ENCODE measurements around the gene WNT3. TPM values are rescaled to one million over a fixed set of nuclear protein-coding genes. Genes with fewer than 3 reads are reported as not detected.

Gene WNT3
- total RNA-seq, 1 experiment from 2014 or later = 5.5 TPM

DNA sequence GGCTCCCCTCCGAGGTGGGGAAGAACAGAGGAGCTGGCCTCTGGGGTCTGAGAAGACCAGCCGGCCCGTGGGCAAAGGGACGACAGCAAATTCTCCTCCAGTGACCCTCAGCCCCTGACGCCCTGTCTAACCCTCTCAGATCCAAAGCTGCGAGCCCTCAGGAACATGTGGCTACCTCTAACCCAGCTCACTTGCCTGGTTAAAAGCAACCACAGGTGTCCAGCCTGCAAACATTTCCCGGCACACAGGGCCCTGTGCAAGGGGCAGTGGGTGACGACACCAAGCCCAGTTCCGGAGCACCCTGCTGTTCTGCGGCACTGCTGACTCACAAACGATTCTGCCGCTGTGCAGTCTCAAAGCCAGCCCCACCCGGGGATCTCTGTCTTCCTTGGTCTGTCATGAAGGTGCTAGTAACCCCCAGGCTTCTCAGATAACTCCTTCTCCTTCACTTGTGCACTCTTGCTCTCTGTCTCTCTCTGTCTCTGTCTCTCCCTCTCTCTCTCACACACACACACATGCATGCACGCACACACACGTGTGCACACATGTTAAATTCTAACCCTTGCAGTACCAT is 23.0 kb downstream of the WNT3 start:
- Histone ChIP-seq H2AFZ (ENCODE audit: low read depth, low read length, poor library complexity, severe bottlenecking) (peak overlapping the region; percentile 67), H3K4me1 (ENCODE audit: control insufficient read depth in 1 of 2, insufficient read depth in 2 of 2, low read length in 2 of 2) (peaks cover 23 to 31% of the 10 kb centered on the region in 2 experiments), H3K4me3 (replicated peaks in 1 of 2; ENCODE audit: low read depth in 1 of 2, low read length in 2 of 2) (peak overlapping the region; percentile 18 to 44), H3K36me3 (ENCODE audit: control insufficient read depth in 1 of 2, insufficient read depth in 2 of 2, low read length in 2 of 2) (no peaks in the 10 kb centered on the region), H3K4me2 (ENCODE audit: low read length) (peak overlapping the region; percentile 68), H3K9me2 (ENCODE audit: insufficient read depth) (no peaks in the 10 kb centered on the region), H3K9ac (ENCODE audit: low read length) (peak overlapping the region; percentile 40), H3K27ac (ENCODE audit: low read depth, low read length) (peak overlapping the region; percentile 71), H3K27me3 (ENCODE audit: insufficient read depth, low read length) (no peaks in the 10 kb centered on the region), H4K20me1 (ENCODE audit: insufficient read depth) (no peaks in the 10 kb centered on the region), H3K9me3 (ENCODE audit: control insufficient read depth in 1 of 2, insufficient read depth in 1 of 2, low read depth in 1 of 2, low read length in 2 of 2) (no peaks in the 10 kb centered on the region), H3K79me2 (ENCODE audit: insufficient read depth, low read length) (no peaks in the 10 kb centered on the region)
- intact Hi-C loops (cut with micrococcal nuclease) = no loop called here
- no TSS peak for BruUV-seq (replicated peaks)
- RAD21 ChIA-PET (ENCODE audit: low non-redundant PET in 1 of 2, low total read pairs in 2 of 2, uncharacterized antibody in 2 of 2, unreplicated experiment in 2 of 2) = no interaction called here
- ATAC-seq (peak; percentile 95), DNase-seq (ENCODE audit: low read depth, low spot score) (peak; percentile 84)
- POLR2A ChIA-PET = interaction anchor here (0.5 to 1.1 kb wide), 2 partner anchors 9 to 11 kb away, joined by 3 to 4 read pairs; no protein-coding TSS in a partner anchor
- CTCF ChIA-PET = interaction anchor here (1.2 kb wide), 1 partner anchor 40 kb away, joined by 5 read pairs; no protein-coding TSS in a partner anchor
- TF ChIP-seq, protein P1, sequence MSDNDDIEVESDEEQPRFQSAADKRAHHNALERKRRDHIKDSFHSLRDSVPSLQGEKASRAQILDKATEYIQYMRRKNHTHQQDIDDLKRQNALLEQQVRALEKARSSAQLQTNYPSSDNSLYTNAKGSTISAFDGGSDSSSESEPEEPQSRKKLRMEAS (IDR thresholded peaks at IDR 0.05) = peak; percentile 81
- TF ChIP-seq JUND (IDR thresholded peaks at IDR 0.05) (peak; percentile 90), CBX3 (IDR thresholded peaks at IDR 0.05; ENCODE audit: low read depth) (peak; percentile 98), EZH2 (IDR thresholded peaks at IDR 0.05) (no peak), YY1 (IDR thresholded peaks at IDR 0.05; ENCODE audit: extremely low read depth, insufficient replicate concordance, low read depth, low read length) (no peak), SP1 (IDR thresholded peaks at IDR 0.05; ENCODE audit: low read depth) (peak; percentile 91), ZNF274 (IDR thresholded peaks at IDR 0.05; ENCODE audit: low read depth, low read length) (no peak), ELF1 (IDR thresholded peaks at IDR 0.05; ENCODE audit: borderline replicate concordance, low read depth) (no peak), SIN3A (IDR thresholded peaks at IDR 0.05; ENCODE audit: low read depth) (no peak), ZFX (IDR thresholded peaks at IDR 0.05) (no peak), RAD21 (IDR thresholded peaks at IDR 0.05; ENCODE audit: low read depth) (no peak; the same call in 1 of the 2 replicates), SRF (IDR thresholded peaks at IDR 0.05; ENCODE audit: low read depth) (no peak), TCF7L2 (IDR thresholded peaks at IDR 0.05; ENCODE audit: borderline replicate concordance, extremely low read depth, insufficient read depth, insufficient read length) (peak; percentile 92), EZH2phosphoT487 (IDR thresholded peaks at IDR 0.05; ENCODE audit: borderline replicate concordance) (no peak), CEBPB (IDR thresholded peaks at IDR 0.05; ENCODE audit: low read depth) (peak; percentile 88), FOSL1 (IDR thresholded peaks at IDR 0.05; ENCODE audit: low read depth) (peak; percentile 91)
- TF ChIP-seq, protein P2, sequence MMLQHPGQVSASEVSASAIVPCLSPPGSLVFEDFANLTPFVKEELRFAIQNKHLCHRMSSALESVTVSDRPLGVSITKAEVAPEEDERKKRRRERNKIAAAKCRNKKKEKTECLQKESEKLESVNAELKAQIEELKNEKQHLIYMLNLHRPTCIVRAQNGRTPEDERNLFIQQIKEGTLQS (IDR thresholded peaks at IDR 0.05) = no peak; the same call in 1 of the 2 replicates
- TF ChIP-seq, protein P3, sequence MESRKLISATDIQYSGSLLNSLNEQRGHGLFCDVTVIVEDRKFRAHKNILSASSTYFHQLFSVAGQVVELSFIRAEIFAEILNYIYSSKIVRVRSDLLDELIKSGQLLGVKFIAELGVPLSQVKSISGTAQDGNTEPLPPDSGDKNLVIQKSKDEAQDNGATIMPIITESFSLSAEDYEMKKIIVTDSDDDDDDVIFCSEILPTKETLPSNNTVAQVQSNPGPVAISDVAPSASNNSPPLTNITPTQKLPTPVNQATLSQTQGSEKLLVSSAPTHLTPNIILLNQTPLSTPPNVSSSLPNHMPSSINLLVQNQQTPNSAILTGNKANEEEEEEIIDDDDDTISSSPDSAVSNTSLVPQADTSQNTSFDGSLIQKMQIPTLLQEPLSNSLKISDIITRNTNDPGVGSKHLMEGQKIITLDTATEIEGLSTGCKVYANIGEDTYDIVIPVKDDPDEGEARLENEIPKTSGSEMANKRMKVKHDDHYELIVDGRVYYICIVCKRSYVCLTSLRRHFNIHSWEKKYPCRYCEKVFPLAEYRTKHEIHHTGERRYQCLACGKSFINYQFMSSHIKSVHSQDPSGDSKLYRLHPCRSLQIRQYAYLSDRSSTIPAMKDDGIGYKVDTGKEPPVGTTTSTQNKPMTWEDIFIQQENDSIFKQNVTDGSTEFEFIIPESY (IDR thresholded peaks at IDR 0.05; ENCODE audit: extremely low read depth, insufficient replicate concordance, low read length) = peak; percentile 51
- TF ChIP-seq, protein P4, sequence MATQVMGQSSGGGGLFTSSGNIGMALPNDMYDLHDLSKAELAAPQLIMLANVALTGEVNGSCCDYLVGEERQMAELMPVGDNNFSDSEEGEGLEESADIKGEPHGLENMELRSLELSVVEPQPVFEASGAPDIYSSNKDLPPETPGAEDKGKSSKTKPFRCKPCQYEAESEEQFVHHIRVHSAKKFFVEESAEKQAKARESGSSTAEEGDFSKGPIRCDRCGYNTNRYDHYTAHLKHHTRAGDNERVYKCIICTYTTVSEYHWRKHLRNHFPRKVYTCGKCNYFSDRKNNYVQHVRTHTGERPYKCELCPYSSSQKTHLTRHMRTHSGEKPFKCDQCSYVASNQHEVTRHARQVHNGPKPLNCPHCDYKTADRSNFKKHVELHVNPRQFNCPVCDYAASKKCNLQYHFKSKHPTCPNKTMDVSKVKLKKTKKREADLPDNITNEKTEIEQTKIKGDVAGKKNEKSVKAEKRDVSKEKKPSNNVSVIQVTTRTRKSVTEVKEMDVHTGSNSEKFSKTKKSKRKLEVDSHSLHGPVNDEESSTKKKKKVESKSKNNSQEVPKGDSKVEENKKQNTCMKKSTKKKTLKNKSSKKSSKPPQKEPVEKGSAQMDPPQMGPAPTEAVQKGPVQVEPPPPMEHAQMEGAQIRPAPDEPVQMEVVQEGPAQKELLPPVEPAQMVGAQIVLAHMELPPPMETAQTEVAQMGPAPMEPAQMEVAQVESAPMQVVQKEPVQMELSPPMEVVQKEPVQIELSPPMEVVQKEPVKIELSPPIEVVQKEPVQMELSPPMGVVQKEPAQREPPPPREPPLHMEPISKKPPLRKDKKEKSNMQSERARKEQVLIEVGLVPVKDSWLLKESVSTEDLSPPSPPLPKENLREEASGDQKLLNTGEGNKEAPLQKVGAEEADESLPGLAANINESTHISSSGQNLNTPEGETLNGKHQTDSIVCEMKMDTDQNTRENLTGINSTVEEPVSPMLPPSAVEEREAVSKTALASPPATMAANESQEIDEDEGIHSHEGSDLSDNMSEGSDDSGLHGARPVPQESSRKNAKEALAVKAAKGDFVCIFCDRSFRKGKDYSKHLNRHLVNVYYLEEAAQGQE (IDR thresholded peaks at IDR 0.05; ENCODE audit: low read depth) = no peak
- TF ChIP-seq, protein P5, sequence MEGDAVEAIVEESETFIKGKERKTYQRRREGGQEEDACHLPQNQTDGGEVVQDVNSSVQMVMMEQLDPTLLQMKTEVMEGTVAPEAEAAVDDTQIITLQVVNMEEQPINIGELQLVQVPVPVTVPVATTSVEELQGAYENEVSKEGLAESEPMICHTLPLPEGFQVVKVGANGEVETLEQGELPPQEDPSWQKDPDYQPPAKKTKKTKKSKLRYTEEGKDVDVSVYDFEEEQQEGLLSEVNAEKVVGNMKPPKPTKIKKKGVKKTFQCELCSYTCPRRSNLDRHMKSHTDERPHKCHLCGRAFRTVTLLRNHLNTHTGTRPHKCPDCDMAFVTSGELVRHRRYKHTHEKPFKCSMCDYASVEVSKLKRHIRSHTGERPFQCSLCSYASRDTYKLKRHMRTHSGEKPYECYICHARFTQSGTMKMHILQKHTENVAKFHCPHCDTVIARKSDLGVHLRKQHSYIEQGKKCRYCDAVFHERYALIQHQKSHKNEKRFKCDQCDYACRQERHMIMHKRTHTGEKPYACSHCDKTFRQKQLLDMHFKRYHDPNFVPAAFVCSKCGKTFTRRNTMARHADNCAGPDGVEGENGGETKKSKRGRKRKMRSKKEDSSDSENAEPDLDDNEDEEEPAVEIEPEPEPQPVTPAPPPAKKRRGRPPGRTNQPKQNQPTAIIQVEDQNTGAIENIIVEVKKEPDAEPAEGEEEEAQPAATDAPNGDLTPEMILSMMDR (IDR thresholded peaks at IDR 0.05 in 2 of 3, conservative IDR thresholded peaks at IDR 0.05 in 1 of 3; ENCODE audit: borderline replicate concordance in 1 of 3, insufficient read depth in 1 of 3, low read depth in 2 of 3, low read length in 2 of 3) = no peak

Data from HCT116 (cell line).